Loucy (cell line): ENCODE data around the gene TAGAP.

Source experiments
- CTCF ChIP-seq: fragments of 200-600 bp; sonication (generic); conservative IDR thresholded peaks from 2 replicates; pipeline ENCODE4 v1.5.1; 2014; ENCODE audit warnings: mild to moderate bottlenecking, antibody characterized with exemption, low read length
- EZH2phosphoT487 ChIP-seq: fragments of 200-600 bp; IDR thresholded peaks from 2 replicates; pipeline ENCODE4 v1.6.1; 2018; ENCODE audit warnings: antibody characterized with exemption, mild to moderate bottlenecking, moderate library complexity, borderline replicate concordance

GRCh38 chr6:159059141-159059540 is 14.3 kb upstream of the TAGAP start:
- TF ChIP-seq CTCF (no peak), EZH2phosphoT487 (no peak)
